ENCODE results near the gene RASSF1.

RASSF1 gene

GRCh38 chr3:50341996-50342650, 1.5 kb upstream of the RASSF1 start:
- DNase-seq = no peak

- DNase-seq = no peak
Measured at GRCh38 chr3:50341537-50341936, 901 bp upstream of the RASSF1 start.

DNA sequence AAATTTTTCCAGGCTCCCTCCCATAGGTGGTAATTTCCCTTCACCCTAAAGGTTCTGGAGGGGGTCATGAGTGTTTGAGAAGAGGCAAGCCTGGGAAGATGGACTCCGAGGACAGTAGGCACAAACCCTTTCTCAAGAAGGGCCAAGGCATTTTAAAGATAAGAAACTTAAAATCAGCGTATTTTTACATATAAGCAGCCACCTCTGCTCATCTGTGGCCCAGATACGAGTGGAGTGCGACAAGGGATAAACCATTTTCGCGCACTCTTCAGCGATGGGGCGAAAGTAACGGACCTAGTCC, 539 bp downstream of the RASSF1 start:
- DNase-seq = no peak

DNA sequence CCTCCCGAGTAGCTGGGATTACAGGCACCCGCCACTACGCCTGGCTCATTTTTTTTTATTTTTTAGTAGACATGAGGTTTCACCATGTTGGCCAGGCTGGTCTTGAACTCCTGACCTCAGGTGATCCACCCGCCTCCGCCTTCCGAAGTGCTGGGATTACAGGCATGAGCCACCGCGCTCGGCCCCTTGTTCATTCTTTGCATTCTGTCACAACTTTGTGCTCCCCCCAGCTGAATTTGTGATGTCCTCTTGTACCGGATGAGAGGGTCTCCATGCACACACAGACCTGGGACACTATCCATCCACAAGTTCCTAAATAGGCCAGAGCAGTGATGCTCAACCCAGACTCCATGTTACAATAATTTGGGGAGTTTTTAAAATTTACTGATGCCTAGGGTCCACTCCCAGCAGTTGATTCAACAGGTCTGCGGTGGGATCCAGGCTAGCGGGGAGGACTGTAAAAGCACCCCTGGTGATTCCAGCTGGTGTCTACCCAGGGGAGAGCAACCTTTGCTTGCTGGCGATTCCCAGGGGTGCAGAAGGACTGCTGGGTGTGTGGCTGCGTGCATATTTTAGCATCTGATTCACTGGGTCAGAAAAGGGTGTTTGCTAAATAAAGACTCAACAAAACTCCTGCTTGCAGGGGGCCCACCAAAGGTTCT, 1.0 kb downstream of the RASSF1 start:
- no peak for DNase-seq

GRCh38 chr3:50338965-50339364, 1.7 kb downstream of the RASSF1 start:
- no peak for DNase-seq

DNA sequence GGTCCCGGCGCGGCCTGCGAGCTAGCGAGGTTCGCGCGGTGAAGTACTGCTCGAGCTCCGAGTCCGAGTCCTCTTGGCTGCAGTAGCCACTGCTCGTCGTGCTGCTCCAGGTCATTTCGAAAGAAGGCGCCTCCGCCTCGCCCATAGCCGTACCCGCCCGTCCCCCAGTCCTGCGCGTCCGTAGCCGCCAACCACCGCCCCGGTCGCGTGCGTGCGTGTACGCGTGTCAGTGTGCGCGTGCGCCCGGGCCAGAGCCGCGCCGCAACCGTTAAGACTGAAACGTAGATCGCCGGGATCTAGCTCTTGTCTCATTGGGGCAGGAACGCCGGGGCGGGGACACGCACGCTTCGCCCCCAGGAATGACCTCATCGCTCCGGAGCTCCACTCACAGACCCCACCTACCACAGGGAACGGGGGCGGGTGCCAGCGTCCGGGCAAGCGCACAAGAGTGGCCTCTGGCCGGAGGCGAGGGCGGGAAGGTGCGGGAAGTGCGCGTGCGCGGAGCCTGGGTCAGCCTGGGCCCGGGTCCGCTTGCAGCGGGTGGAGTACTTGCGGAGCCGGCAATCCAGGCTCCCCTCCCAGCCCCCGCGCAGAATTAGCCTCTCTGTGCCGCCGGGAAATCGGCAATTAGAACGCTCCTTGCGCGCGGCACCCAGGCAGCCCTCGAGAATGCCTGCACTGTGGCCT, 3.3 kb downstream of the RASSF1 start:
- DNase-seq = peak; percentile 100

DNA sequence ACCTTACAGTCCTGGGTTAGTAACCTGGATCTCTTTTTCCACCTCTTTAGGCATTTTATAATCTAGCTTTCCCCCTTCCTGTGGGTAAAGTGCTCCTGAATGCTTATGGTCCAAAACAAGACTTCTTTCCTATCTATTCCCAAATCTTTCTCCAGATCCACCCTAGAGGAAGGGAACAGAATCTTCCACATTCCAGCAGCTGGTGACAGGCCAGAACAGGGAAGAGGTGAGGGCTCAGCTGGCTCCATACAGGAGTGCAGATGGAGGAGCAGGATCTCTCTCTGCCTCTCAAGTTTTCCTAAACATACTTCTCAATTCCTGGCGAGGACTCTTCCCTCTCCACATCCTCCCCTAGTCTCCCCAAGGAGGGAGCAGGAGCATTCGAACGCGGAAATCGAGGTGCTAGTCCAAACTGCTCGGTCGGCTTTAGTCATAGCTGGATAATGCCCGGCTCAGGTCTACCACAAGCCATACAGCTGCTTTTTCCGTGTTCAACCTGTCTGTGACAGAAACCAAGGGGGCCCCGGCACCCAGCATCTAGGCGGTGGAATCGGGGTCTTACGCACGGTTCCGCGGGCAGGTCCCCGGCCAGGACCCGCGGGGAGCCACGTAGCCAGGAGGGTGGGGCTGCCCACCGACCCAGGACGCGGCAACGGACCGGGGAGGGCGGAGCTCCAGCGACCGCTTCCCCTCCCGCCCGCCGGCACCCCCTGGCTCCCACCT, 4.0 kb downstream of the RASSF1 start:
- DNase-seq = no peak

DNA sequence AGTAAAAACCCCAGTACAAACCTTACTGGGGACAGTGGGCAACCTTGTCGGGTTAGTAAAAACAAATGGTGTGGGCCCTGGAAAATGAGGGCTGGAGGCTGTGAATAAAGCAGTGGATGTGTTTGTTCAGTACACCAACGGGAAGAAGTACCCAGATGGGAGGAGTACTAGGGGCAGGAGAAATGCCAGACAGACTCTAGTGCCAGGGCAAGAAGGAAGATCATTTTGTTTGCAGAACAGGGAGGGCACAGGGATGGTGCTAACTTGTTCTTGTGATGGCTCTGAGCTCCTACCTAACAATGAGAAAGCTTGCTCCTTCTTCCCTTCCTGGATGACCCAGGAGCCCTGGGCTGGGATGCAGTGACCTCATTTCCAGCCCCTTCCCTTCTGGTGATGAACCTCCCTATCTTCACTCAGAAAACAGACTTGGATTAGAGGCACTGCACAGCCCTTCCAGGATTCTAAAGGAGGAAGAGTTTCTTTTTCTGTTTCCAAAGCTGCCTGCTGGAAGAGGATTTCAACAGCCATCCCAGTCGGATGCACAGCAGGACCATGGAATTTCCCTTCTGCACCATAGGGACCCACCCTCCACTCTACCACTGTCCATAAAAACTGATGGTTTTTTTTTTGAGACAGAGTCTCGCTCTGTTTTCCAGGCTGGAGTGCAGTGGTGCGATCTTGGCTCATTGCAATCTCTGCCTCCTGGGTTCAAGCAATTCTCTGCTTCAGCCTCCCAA, 6.1 kb downstream of the RASSF1 start:
- no peak for DNase-seq

GRCh38 chr3:50333744-50334328, 6.8 kb downstream of the RASSF1 start:
- DNase-seq = no peak

- no peak for DNase-seq
Measured at GRCh38 chr3:50331364-50331907, 9.2 kb downstream of the RASSF1 start.

- DNase-seq = no peak
Measured at GRCh38 chr3:50330330-50330729, 10.3 kb downstream of the RASSF1 start.

DNA sequence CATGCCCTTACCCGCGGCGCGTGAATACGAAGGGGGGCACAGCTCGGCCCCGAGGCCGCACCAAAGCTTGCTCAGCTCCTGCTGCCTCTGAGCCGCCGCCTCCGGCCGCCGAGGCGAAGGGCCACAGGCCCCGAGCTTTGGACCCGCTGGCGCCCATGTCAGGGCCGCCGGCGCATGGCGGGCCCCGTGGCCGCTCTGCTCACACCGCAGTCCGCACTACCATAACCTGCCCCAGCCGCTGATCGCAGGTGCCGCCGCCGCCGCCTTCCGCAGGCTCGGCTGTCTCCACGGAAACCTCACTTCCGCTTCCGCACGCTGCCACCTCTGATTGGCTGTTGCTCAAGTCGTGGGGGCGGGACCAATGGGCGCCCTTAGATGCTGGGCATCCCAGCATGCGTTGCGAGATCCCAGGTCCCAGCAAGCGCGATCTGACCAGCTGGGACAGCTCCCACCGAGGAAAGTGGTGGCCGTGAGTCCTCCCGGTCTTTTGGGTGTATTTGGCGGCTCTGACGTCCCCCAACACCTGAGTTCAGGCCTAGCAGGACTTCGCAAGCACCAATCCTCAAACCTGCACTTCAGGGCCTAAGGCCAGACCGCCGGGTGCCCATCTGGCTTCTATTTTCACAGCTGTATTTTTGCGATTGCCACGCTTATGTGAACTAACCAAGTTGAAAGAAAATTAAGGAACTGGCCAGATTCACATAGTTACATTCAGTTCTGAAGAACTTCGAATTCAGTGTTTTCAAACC, 12.5 kb downstream of the RASSF1 start, which contains the start of gene TUSC2:
Gene TUSC2 (minus strand): TSS at position 281 of the 749 bp plus-strand sequence. CDS start 124 bp downstream, at position 157.
- peak; percentile 97 for DNase-seq

DNA sequence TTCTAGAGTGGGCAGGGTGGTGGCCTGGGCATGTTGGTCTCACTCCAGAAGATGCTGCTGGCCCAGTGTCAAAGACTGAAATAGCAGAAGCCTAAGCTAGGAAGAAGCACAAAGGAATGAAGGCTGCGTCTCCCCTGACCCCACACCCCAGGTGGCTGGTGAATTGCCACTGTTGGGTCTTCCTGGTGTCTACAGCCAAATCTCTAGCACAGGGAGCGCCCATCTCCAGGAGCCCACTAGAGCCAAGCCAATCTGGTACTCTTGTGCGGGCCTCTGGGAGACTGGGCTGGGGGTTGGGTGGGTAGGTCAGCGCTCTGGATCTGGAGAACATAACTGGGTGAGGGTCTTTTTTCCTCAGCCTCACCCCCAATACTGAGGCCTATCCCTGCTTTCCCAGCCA, 13.5 kb downstream of the RASSF1 start:
- DNase-seq = peak; percentile 27

DNA sequence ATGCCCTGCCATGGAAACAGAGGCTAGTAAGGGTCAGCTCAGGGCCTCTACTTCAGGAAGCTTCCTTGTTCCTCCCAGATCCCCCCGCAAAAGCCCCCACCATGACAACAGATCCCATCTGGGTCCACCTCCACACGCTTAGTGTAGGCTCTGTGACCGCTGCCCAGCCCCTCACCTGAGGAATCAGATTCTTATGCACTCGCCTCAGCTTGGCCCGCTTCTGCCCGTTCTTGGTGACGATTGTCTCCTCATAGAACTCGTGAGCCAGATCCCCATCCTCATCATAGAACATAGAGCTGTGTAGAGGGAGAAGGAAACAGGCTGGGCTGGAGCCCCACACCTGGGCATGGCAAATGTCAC, 14.5 kb downstream of the RASSF1 start:
- DNase-seq = no peak

- no peak for DNase-seq
Measured at GRCh38 chr3:50325497-50326181, 15.0 kb downstream of the RASSF1 start.

DNA sequence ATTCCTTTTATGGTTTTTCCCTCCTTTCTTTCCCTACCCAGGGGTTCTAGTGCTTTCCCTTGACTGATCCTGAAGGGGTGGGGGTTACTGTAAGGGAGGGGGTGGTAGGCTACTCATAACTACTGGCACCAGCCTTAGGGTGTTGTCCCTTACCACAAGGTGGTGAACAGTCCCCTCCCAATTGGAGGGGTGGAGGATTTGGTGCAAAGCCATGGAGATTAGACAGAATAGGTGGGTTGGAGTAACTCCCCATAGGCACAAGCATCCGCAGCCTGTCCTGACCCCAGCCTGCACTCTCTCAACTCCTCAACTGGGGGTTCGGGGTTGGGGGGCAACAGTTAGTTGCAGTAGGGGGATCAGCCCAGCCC, 15.5 kb downstream of the RASSF1 start:
- peak; percentile 19 for DNase-seq

GRCh38 chr3:50324351-50325112, 16.1 kb downstream of the RASSF1 start:
- DNase-seq = peak; percentile 79

GRCh38 chr3:50323614-50324199, 16.9 kb downstream of the RASSF1 start:
- DNase-seq = peak; percentile 35

DNA sequence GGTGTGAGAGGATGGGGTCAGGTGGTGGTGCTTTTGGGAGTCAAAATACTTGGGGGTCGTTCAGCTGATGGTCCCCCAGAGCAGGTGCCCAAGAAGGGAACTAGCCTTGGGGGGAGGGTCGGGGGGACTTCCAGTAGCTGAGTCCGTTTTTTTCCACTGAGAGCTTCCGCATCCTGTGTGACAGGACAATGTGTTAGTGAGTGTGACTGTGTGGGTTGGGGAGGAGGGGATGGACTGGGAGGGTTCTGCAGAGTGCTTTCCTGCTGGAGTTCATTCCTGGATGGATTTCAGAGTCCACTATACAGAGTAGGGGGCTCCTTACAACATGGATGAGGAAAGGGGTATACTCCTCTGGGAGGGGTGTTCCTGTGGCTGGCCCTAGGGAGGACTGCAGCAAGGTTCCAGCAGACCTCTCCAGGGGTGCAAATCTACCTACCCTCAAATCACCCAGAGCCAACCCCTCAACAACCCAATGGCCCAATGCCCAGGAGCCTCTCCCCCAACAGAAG, 17.5 kb downstream of the RASSF1 start:
- no peak for DNase-seq
